K562 (cell line): ENCODE results near the gene ZFPM1. TPM values are rescaled to one million over a fixed set of nuclear protein-coding genes. Genes with fewer than 3 reads are reported as not detected.

ENCODE experiments used
- ATAC-seq: fragments of 200-7000 bp; cut with Tn5 transposase; 3 replicates; pipeline ENCODE4 v1.9.1; 2020; ENCODE audit warnings: moderate library complexity
- BruUV-seq: library from RNA; stranded (reverse); fragments of 400-500 nt; replicated peaks from 2 replicates; lab custom pipeline; 2021; lab: Mats Ljungman, UMichigan
- CTCF ChIA-PET: fragments of 300-600 bp; formaldehyde crosslinking; extraction: SDS; loops from one replicate; lab custom pipeline; 2021; ENCODE audit warnings: low intra/inter-chr PET ratio; lab: Yijun Ruan, JAX
- POLR2A ChIA-PET: fragments of 300-600, 350-650 bp; sonication (Branson Sonifier 250); formaldehyde crosslinking; extraction: SDS; loops from one replicate; lab custom pipeline; 2021; ENCODE audit warnings: antibody characterized with exemption, inconsistent platforms; lab: Yijun Ruan, JAX
- DNase-seq, 4 experiments: peaks; one replicate each; pipeline versions ENCODE4 v3.0.0 to v3.0.0-alpha.2; 2011 to 2018; ENCODE audit warnings: low spot score in 3 of 4, mixed read lengths in 3 of 4; ENCODE audit errors: extremely low read depth in 1 of 4
- FAIRE-seq: peaks from 2 replicates; lab custom pipeline; 2011; peaks lifted over from hg19 to GRCh38; lab: Jason Lieb, UNC
- H2AFZ ChIP-seq: 2 replicates; pipeline ENCODE4 v1.6.0; 2011; ENCODE audit warnings: low read depth, low read length, control low read depth, inconsistent platforms
- H3K27ac ChIP-seq: fragments of 200-600 bp; 3 replicates; pipeline ENCODE4 v1.8.0; 2011; ENCODE audit warnings: low read depth, mild to moderate bottlenecking, control low read depth, inconsistent platforms, low read length, moderate library complexity, mixed read lengths; ENCODE audit errors: extremely low read depth
- H3K27me3 ChIP-seq, 2 experiments: fragments of 300-600 bp in 1 of 2; 2 replicates in 1 of 2; 3 replicates in 1 of 2; pipeline versions ENCODE4 v1.6.0 to v1.8.0; 2011; ENCODE audit warnings: inconsistent platforms in 2 of 2, low read length in 2 of 2, mild to moderate bottlenecking in 1 of 2, mixed read lengths in 1 of 2, moderate library complexity in 1 of 2; ENCODE audit not compliant: control insufficient read depth in 2 of 2, insufficient read depth in 2 of 2
- H3K36me3 ChIP-seq: fragments of 300-600 bp; 3 replicates; pipeline ENCODE4 v1.8.0; 2011; ENCODE audit warnings: mild to moderate bottlenecking, low read length, inconsistent platforms; ENCODE audit not compliant: control insufficient read depth, insufficient read depth
- H3K4me1 ChIP-seq, 2 experiments: fragments of 200-600 bp in 1 of 2; replicated peaks in 1 of 2; 2 replicates in 1 of 2; 3 replicates in 1 of 2; pipeline versions ENCODE4 v1.5.1 to v1.8.0; 2011; ENCODE audit warnings: inconsistent platforms in 2 of 2, low read length in 2 of 2, mild to moderate bottlenecking in 1 of 2, mixed read lengths in 1 of 2, moderate library complexity in 1 of 2; ENCODE audit not compliant: control insufficient read depth in 2 of 2, insufficient read depth in 2 of 2
- H3K4me2 ChIP-seq: 2 replicates; pipeline ENCODE4 v1.6.1; 2011; ENCODE audit warnings: low read length, control low read depth, inconsistent platforms, mixed read lengths; ENCODE audit not compliant: insufficient read depth
- H3K4me3 ChIP-seq: fragments of 200-600 bp; sonication (generic), shearing (Covaris generic); 2 replicates; pipeline ENCODE4 v1.5.1; 2016; ENCODE audit warnings: control low read depth, inconsistent platforms
- H3K79me2 ChIP-seq: fragments of 200-600 bp; 3 replicates; pipeline ENCODE4 v1.8.0; 2011; ENCODE audit warnings: low read length, inconsistent platforms; ENCODE audit not compliant: control insufficient read depth, insufficient read depth
- H3K9ac ChIP-seq, 2 experiments: 2 replicates each; pipeline versions ENCODE4 v1.6.0 to v1.6.1; 2011; ENCODE audit warnings: low read depth in 2 of 2, low read length in 2 of 2, control low read depth in 1 of 2, inconsistent platforms in 1 of 2, mild to moderate bottlenecking in 1 of 2, mixed read lengths in 1 of 2; ENCODE audit not compliant: insufficient read depth in 1 of 2
- H3K9me1 ChIP-seq: one replicate; pipeline ENCODE4 v1.6.0; 2011; ENCODE audit warnings: inconsistent platforms, mild to moderate bottlenecking, low read length, moderate library complexity; ENCODE audit not compliant: control insufficient read depth, insufficient read depth
- H3K9me3 ChIP-seq: replicated peaks from 2 replicates; pipeline ENCODE4 v1.5.1; 2011; ENCODE audit warnings: low read depth, low read length, inconsistent platforms; ENCODE audit not compliant: control insufficient read depth, insufficient read depth
- H4K20me1 ChIP-seq: replicated peaks from 2 replicates; pipeline ENCODE4 v1.6.1; 2011; ENCODE audit warnings: low read length, inconsistent platforms, mixed read lengths; ENCODE audit not compliant: control insufficient read depth, insufficient read depth
- NBN ChIP-seq: fragments of 450-650 bp; IDR thresholded peaks from 2 replicates; pipeline ENCODE4 v1.6.1; 2016; ENCODE audit warnings: low read depth, mild to moderate bottlenecking
- NUFIP1 ChIP-seq: fragments of 450-650 bp; IDR thresholded peaks from 2 replicates; pipeline ENCODE4 v1.6.1; 2018; ENCODE audit not compliant: partially characterized antibody
- POLR2G ChIP-seq: fragments of 200-400 bp; formaldehyde crosslinking; IDR thresholded peaks from 2 replicates; pipeline ENCODE4 v1.6.1; 2017; ENCODE audit warnings: low read depth, mild to moderate bottlenecking, antibody characterized with exemption, low read length, moderate library complexity
- RBFOX2 ChIP-seq: fragments of 200-400 bp; formaldehyde crosslinking; IDR thresholded peaks from 2 replicates; pipeline ENCODE4 v1.6.1; 2017; ENCODE audit warnings: low read depth, mild to moderate bottlenecking, low read length, moderate library complexity
- U2AF2 ChIP-seq: fragments of 200-400 bp; formaldehyde crosslinking; optimal IDR thresholded peaks from 2 replicates; pipeline ENCODE3; 2017; ENCODE audit warnings: low read depth, mild to moderate bottlenecking, low read length
- ZBTB12 ChIP-seq: fragments of 250-450 bp; sonication (Bioruptor Pico); IDR thresholded peaks from 2 replicates; pipeline ENCODE4 v1.4.0; 2020
- WGBS: fragments of 100-300 bp; shearing (Covaris generic); methylation state at CpG from one replicate; pipeline ENCODE4 v1.1.6; 2016; ENCODE audit warnings: low coverage, mixed read lengths; ENCODE audit not compliant: insufficient coverage; ENCODE audit errors: missing lambda C conversion rate; 5-methylcytosine and 5-hydroxymethylcytosine counted together
- in situ Hi-C: fragments of 300-500 bp; cut with MboI; formaldehyde crosslinking; loops from 4 replicates; pipeline ENCODE4 v1.15.0; 2018; ENCODE audit warnings: inconsistent platforms, mixed read lengths
- intact Hi-C: fragments of 100-400 bp; cut with micrococcal nuclease; formaldehyde crosslinking; loops from 2 replicates; pipeline ENCODE4 v1.14.2; 2022
- polyA plus RNA-seq, 8 experiments: library from polyadenylated mRNA; depleted of rRNA in 4 of 8; stranded (reverse) in 5 of 8; unstranded in 3 of 8; fragments of >200 nt; fragmentation: Nextera tagmentation in 2 of 8; fragmentation: Illumina TruSeq in 1 of 8; extraction: Ambion mirVana in 2 of 8; extraction: Trizol in 1 of 8; gene quantifications; 2 replicates each; pipeline versions ENCODE4 v1.2.1 to v1.2.3, GENCODE V29; 2011 to 2014; ENCODE audit warnings: inconsistent platforms in 1 of 8, missing spikeins in 1 of 8
- total RNA-seq, 7 experiments: library from RNA; depleted of rRNA in 6 of 7; stranded (reverse); fragments of >200 nt in 6 of 7; fragmentation: Illumina TruSeq in 2 of 7; extraction: Trizol in 2 of 7; gene quantifications; 2 replicates each; pipeline versions ENCODE4 v1.2.1 to v1.2.3, GENCODE V29; 2011 to 2021; ENCODE audit warnings: low replicate concordance in 1 of 7
- TF ChIP-seq, protein P1 (sequence below): fragments of 250-450 bp; sonication (Bioruptor Pico); IDR thresholded peaks from 2 replicates; pipeline ENCODE4 v1.9.0; 2021; ENCODE audit warnings: mild to moderate bottlenecking, inconsistent platforms

ZFPM1 gene
- total and polyA plus RNA-seq, 9 of the 15 experiments (the other 6 are each of a cell fraction or from before 2014, with no cell fraction given) = 0.03 to 35.9 (median 1.4) TPM

DNA sequence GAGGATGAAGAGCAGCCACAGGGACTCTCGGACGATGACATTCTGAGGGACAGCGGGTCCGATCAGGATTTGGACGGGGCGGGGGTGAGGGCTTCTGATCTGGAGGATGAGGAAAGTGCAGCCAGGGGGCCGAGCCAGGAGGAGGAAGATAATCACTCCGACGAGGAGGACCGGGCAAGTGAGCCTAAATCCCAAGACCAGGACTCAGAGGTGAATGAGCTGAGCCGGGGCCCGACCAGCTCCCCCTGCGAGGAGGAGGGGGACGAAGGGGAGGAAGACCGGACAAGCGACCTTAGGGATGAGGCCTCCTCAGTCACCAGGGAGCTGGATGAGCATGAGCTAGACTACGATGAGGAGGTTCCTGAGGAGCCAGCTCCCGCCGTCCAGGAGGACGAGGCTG lies 124.1 kb downstream of the ZFPM1 start:
- FAIRE-seq (no peak), ATAC-seq (no peak), DNase-seq (no peak)
- Histone ChIP-seq H3K27ac (no peak overlapping the region), H4K20me1 (peaks cover 26% of the 10 kb centered on the region), H3K9me3 (no peaks in the 10 kb centered on the region), H3K4me2 (no peak overlapping the region), H3K4me3 (no peak overlapping the region), H3K79me2 (peaks cover 87% of the 10 kb centered on the region), H3K9me1 (peaks cover 6% of the 10 kb centered on the region), H3K36me3 (peaks cover 92% of the 10 kb centered on the region), H3K27me3 (no peaks in the 10 kb centered on the region), H3K9ac (peak overlapping the region in 1 of 2 experiments; percentile 31; a peak in 2 of 4 replicates), H2AFZ (no peak overlapping the region), H3K4me1 (peaks cover 0 to 3% of the 10 kb centered on the region in 2 experiments; a peak in 3 of 5 replicates)
- in situ Hi-C loops (no loop called here), intact Hi-C loops (no loop called here)
- POLR2A ChIA-PET = interaction anchor here (1.1 to 2.1 kb wide), 2 partner anchors 16 to 19 kb away, joined by 3 to 5 read pairs; no protein-coding TSS in a partner anchor
- 93% methylated on average over 17 of the region's 20 CpGs for WGBS
- BruUV-seq = TSS peak; percentile 16
- TF ChIP-seq ZBTB12 (CRISPR knock-in tag) (no peak), NBN (no peak), NUFIP1 (no peak), RBFOX2 (peak; percentile 44), U2AF2 (no peak), POLR2G (peak; percentile 32; the same call in 1 of the 2 replicates)
- TF ChIP-seq, protein P1, sequence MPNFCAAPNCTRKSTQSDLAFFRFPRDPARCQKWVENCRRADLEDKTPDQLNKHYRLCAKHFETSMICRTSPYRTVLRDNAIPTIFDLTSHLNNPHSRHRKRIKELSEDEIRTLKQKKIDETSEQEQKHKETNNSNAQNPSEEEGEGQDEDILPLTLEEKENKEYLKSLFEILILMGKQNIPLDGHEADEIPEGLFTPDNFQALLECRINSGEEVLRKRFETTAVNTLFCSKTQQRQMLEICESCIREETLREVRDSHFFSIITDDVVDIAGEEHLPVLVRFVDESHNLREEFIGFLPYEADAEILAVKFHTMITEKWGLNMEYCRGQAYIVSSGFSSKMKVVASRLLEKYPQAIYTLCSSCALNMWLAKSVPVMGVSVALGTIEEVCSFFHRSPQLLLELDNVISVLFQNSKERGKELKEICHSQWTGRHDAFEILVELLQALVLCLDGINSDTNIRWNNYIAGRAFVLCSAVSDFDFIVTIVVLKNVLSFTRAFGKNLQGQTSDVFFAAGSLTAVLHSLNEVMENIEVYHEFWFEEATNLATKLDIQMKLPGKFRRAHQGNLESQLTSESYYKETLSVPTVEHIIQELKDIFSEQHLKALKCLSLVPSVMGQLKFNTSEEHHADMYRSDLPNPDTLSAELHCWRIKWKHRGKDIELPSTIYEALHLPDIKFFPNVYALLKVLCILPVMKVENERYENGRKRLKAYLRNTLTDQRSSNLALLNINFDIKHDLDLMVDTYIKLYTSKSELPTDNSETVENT = no peak
- CTCF ChIA-PET = no interaction called here
